GM06990 (cell line): ENCODE results near the gene SH3GL1.

ENCODE experiments used
- DNase-seq: peaks from one replicate; pipeline ENCODE4 v3.0.0-alpha.2; 2011; ENCODE audit not compliant: insufficient read length; ENCODE audit errors: extremely low read depth
- H3K27me3 ChIP-seq: replicated peaks from 2 replicates; pipeline ENCODE4 v1.6.0; 2011; ENCODE audit warnings: low read length; ENCODE audit not compliant: control insufficient read depth, insufficient read depth
- H3K36me3 ChIP-seq: 2 replicates; pipeline ENCODE4 v1.5.1; 2011; ENCODE audit warnings: low read length; ENCODE audit not compliant: control insufficient read depth, insufficient read depth
- H3K4me3 ChIP-seq: replicated peaks from 2 replicates; pipeline ENCODE4 v1.5.1; 2011; ENCODE audit warnings: low read depth, mild to moderate bottlenecking, control low read depth, low read length
- CTCF ChIP-seq: IDR thresholded peaks from 2 replicates; pipeline ENCODE4 v1.5.1; 2011; ENCODE audit warnings: low read length, control low read depth, mild to moderate bottlenecking, inconsistent platforms; ENCODE audit not compliant: insufficient read depth, poor library complexity, severe bottlenecking

Gene SH3GL1

GRCh38 chr19:4429256-4429655 is 28.9 kb upstream of the SH3GL1 start:
- DNase-seq: no peak
- Histone ChIP-seq H3K36me3 (peaks cover 27% of the 10 kb centered on the region), H3K27me3 (no peaks in the 10 kb centered on the region), H3K4me3 (no peak overlapping the region)
- TF ChIP-seq CTCF: no peak

GRCh38 chr19:4428326-4428975 is 28.1 kb upstream of the SH3GL1 start:
- DNase-seq: no peak
- Histone ChIP-seq H3K27me3 (no peaks in the 10 kb centered on the region), H3K36me3 (peaks cover 27% of the 10 kb centered on the region), H3K4me3 (no peak overlapping the region)
- no peak for TF ChIP-seq CTCF

GRCh38 chr19:4425537-4425936 is 25.2 kb upstream of the SH3GL1 start:
- TF ChIP-seq CTCF: no peak
- DNase-seq: no peak
- peaks cover 22% of the 10 kb centered on the region for H3K36me3 ChIP-seq

GRCh38 chr19:4423416-4424126 is 23.2 kb upstream of the SH3GL1 start:
- no peak for TF ChIP-seq CTCF
- peaks cover 19% of the 10 kb centered on the region for H3K36me3 ChIP-seq
- no peak overlapping the region for H3K4me3 ChIP-seq
- no peaks in the 10 kb centered on the region for H3K27me3 ChIP-seq
- DNase-seq: no peak

More at GRCh38 chr19:4425537-4425936, 25.2 kb upstream of the SH3GL1 start:
- H3K27me3 ChIP-seq: no peaks in the 10 kb centered on the region
- no peak overlapping the region for H3K4me3 ChIP-seq

GRCh38 chr19:4416268-4416667 is 15.9 kb upstream of the SH3GL1 start:
- Histone ChIP-seq H3K36me3 (peaks cover 12% of the 10 kb centered on the region), H3K27me3 (no peaks in the 10 kb centered on the region), H3K4me3 (no peak overlapping the region)
- DNase-seq: no peak
- no peak for TF ChIP-seq CTCF
